OCI-LY1 (cell line): Measurements from ENCODE around the gene KLHL25.

ENCODE experiments used
- CTCF ChIP-seq: fragments of 200-600 bp; sonication (generic), shearing (Covaris generic); IDR thresholded peaks from 2 replicates; pipeline ENCODE4 v1.5.1; 2017; ENCODE audit warnings: mild to moderate bottlenecking, antibody characterized with exemption, low read length, moderate library complexity, mixed read lengths
- EZH2 ChIP-seq: fragments of 200-600 bp; sonication (generic), shearing (Covaris generic); IDR thresholded peaks from 2 replicates; pipeline ENCODE4 v1.8.0; 2017; ENCODE audit warnings: borderline replicate concordance, mixed run types, mild to moderate bottlenecking, antibody characterized with exemption, low read length, moderate library complexity, mixed read lengths

GRCh38 chr15:85821545-85821944 is 26.8 kb upstream of the KLHL25 start:
- TF ChIP-seq EZH2 = no peak
- no peak for TF ChIP-seq CTCF
